22Rv1 (cell line): Measurements from ENCODE around the gene ULK3.

ENCODE experiments used
- H3K27ac ChIP-seq: fragments of 450-650 bp; 2 replicates; pipeline ENCODE4 v1.5.1; 2017
- CTCF ChIP-seq: fragments of 450-650 bp; IDR thresholded peaks from 2 replicates; pipeline ENCODE4 v1.5.1; 2017; ENCODE audit warnings: mild to moderate bottlenecking
- ZFX ChIP-seq: fragments of 450-650 bp; IDR thresholded peaks from 2 replicates; pipeline ENCODE4 v1.6.1; 2017; ENCODE audit warnings: antibody characterized with exemption, borderline replicate concordance

ULK3 gene

DNA sequence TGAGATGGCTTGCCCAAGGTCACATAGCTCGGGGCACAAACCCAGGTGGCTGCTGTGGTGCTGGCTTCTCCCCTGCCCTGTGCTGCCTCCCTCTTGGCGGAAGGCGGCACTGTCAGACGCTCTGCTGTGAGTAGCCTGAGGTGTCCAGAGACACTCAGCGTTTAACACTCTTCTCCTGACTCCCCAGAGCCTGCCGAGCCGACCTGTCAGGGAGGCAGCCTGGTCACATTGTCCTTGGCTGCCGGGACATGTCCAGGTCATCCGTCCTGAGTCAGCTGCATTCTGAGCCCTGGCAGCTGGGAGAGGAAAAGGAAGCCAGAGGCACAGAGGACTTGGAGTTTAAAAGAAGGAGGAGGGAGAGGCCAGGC is 25.6 kb downstream of the ULK3 start:
- peak overlapping the region; percentile 75 for H3K27ac ChIP-seq
- TF ChIP-seq CTCF (peak; percentile 44; the same call in 1 of the 2 replicates), ZFX (no peak)

- H3K27ac ChIP-seq, result peak overlapping the region; percentile 75
- TF ChIP-seq CTCF (no peak), ZFX (no peak)
Observed at GRCh38 chr15:74816624-74817369, 26.2 kb downstream of the ULK3 start.

DNA sequence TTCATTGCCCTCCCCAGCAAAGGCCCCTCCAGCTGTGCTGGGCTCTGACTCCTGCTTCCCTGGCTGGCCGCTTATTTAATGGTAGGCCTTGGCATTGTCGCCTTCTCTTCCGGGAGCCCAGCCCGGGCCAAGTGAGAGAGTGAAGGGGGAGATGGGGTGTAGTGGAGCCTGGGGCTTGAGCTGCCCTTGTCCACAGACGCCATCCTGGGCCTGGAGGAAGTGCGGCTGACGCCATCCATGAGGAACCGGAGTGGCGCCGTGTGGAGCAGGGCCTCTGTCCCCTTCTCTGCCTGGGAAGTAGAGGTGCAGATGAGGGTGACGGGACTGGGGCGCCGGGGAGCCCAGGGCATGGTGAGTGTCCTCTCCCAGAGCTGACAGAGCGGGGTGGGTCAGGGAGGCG is 27.0 kb downstream of the ULK3 start:
- TF ChIP-seq CTCF (no peak), ZFX (no peak)
- peak overlapping the region; percentile 75 for H3K27ac ChIP-seq

DNA sequence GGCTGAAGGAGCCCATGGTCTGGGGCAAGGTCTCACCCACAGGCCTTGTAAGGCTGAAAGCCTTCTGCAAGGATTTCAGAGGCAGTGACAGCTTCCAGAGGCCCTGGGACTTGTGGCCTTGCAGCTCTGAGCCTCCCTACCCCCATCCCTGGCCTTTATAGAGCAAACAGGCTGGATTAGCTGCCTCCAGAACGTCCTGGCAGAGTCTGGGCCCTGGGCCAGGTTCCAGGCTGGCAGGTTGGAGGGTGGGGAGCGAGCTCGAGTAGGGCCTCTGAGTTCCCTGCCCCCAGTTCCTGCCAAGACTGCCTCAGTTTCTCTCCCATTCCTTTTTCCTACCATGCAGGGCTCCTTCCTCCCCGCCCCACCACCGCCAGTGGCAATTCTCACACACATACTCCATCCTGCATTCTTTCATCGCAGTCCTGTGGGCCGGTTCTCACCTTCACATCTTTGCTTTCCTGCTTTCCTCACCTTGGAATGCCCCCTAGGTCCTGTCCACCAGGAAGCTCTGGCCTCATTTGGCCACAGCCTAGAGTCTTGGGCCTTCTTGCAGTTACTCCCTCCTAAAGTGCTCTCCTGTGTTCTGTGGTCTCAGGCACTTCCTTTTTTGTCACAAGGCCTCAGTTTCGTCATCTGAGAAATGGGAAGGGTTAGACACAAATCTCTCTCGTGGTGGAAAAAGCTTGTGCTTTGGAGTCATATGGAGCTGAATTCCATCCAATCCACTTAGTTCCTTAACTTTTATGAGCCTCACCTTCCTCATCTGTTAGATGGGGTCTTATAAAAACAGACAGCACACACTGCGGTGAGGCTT is 27.6 kb downstream of the ULK3 start:
- H3K27ac ChIP-seq, result peak overlapping the region; percentile 75
- no peak for TF ChIP-seq ZFX
- TF ChIP-seq CTCF, result no peak

DNA sequence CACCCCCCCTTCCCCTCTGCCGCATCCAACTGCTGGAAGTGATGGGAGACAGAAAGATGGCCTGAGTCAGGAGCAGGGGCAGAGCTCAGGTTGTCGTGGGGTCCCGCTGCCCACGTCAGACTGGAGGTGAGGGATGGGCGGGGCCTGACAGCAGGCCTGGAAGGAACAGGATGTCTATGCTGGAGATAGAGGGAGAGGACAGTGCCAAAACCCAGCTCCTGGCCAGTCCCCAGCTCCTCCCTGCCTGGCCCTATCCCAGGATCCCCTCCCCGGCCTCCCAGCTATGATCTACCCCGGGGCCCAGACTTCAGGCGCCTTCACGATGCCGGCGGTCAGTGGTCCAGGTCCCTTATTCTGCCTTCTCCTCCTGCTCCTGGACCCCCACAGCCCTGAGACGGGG is 30.4 kb downstream of the ULK3 start, which contains the start of gene LMAN1L:
TSS of gene LMAN1L (plus strand) at position 303 of the 400 bp plus-strand sequence. CDS start at position 323, 20 bp downstream.
- TF ChIP-seq ZFX, result no peak
- no peak for TF ChIP-seq CTCF
- peak within 1 kb of the TSS; percentile 75; the same call in 1 of the 2 replicates for H3K27ac ChIP-seq

DNA sequence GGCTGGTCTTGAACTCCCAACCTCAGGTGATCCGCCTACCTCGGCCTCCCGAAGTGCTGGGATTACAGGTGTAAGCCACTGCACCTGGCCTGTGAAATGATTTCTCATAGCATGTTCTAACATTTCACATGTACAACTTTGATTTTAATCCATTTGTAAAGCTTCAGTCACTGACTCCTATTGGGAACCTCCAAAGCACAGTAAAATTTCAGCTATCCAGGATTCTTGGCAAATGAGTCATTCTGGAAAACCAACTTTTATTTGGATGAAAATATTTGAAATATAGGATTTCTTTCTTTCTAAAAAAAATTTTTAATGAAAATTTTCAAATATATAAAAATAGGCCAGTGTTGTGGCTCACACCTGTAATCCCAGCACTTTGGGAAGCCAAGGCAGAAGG is 33.0 kb downstream of the ULK3 start:
- H3K27ac ChIP-seq, result no peak overlapping the region
- TF ChIP-seq CTCF, result no peak
- no peak for TF ChIP-seq ZFX

GRCh38 chr15:74809242-74809641 is 33.7 kb downstream of the ULK3 start:
- no peak overlapping the region for H3K27ac ChIP-seq
- TF ChIP-seq ZFX, result no peak
- TF ChIP-seq CTCF, result no peak
